Activated T-cell treated with anti-CD3 and anti-CD28 coated beads, Interleukin-2, amount 50 U/mL, for 4 hours (primary cell): Measurements from ENCODE around the gene CPNE2. TPM values are rescaled to one million over a fixed set of nuclear protein-coding genes. Genes with fewer than 3 reads are reported as not detected.
A peak's percentile ranks its signal among the peaks of the same experiment; 100 is the strongest.

Experiments used
- ATAC-seq, 2 donors: fragments of 200-7000 bp; cut with Tn5 transposase; one replicate each; pipeline ENCODE4 v1.10.0; 2021
- DNase-seq: peaks from one replicate; pipeline ENCODE4 v3.0.0-alpha.2; 2020
- H3K27me3 Mint-ChIP-seq: one replicate; pipeline ENCODE4 v1.8.0; 2021; ENCODE audit warnings: low read depth, mixed read lengths
- H3K36me3 Mint-ChIP-seq: one replicate; pipeline ENCODE4 v1.8.0; 2022; ENCODE audit warnings: mixed read lengths; ENCODE audit not compliant: insufficient read depth
- H3K4me1 Mint-ChIP-seq: one replicate; pipeline ENCODE4 v1.8.0; 2021; ENCODE audit warnings: low read depth, mixed read lengths
- H3K4me3 Mint-ChIP-seq: one replicate; pipeline ENCODE4 v1.8.0; 2021; ENCODE audit warnings: mild to moderate bottlenecking, moderate library complexity, mixed read lengths
- H3K9me3 Mint-ChIP-seq: one replicate; pipeline ENCODE4 v1.8.0; 2021; ENCODE audit warnings: mixed read lengths
- total RNA-seq, 3 donors: library from RNA; stranded (reverse); gene quantifications; one replicate each; pipeline ENCODE4 v1.2.1, GENCODE V29; 2021

CPNE2 gene
- total RNA-seq, 3 donors from 2014 or later, result 2.4 to 4.0 (median 2.9) TPM

- H3K27me3 Mint-ChIP-seq, result no peaks in the 10 kb centered on the region
- H3K4me1 Mint-ChIP-seq, result peaks cover 8% of the 10 kb centered on the region
- no peaks in the 10 kb centered on the region for H3K9me3 Mint-ChIP-seq
- ATAC-seq (no peak), DNase-seq (no peak)
- peaks cover 30% of the 10 kb centered on the region for H3K36me3 Mint-ChIP-seq
- H3K4me3 Mint-ChIP-seq, result no peak overlapping the region
These were observed 73.1 kb downstream of the CPNE2 start for GRCh38 chr16:57165483-57165882.

GRCh38 chr16:57165938-57166337 lies 73.6 kb downstream of the CPNE2 start:
- H3K4me3 Mint-ChIP-seq, result no peak overlapping the region
- no peaks in the 10 kb centered on the region for H3K9me3 Mint-ChIP-seq
- peaks cover 32% of the 10 kb centered on the region for H3K36me3 Mint-ChIP-seq
- DNase-seq (no peak), ATAC-seq (no peak)
- peaks cover 6% of the 10 kb centered on the region for H3K4me1 Mint-ChIP-seq
- H3K27me3 Mint-ChIP-seq, result no peaks in the 10 kb centered on the region

GRCh38 chr16:57166451-57166850 lies 74.1 kb downstream of the CPNE2 start:
- no peak for DNase-seq
- Mint-ChIP-seq H3K4me1 (peaks cover 6% of the 10 kb centered on the region), H3K36me3 (peaks cover 37% of the 10 kb centered on the region), H3K27me3 (no peaks in the 10 kb centered on the region), H3K4me3 (no peak overlapping the region), H3K9me3 (no peaks in the 10 kb centered on the region)
- ATAC-seq, result no peak

GRCh38 chr16:57166951-57167350 lies 74.6 kb downstream of the CPNE2 start:
- no peak overlapping the region for H3K4me3 Mint-ChIP-seq
- no peaks in the 10 kb centered on the region for H3K9me3 Mint-ChIP-seq
- no peak for DNase-seq
- no peaks in the 10 kb centered on the region for H3K27me3 Mint-ChIP-seq
- ATAC-seq, result no peak
- H3K4me1 Mint-ChIP-seq, result peaks cover 6% of the 10 kb centered on the region
- peaks cover 41% of the 10 kb centered on the region for H3K36me3 Mint-ChIP-seq

- no peak for ATAC-seq
- Mint-ChIP-seq H3K36me3 (peaks cover 45% of the 10 kb centered on the region), H3K4me3 (no peak overlapping the region), H3K4me1 (peaks cover 6% of the 10 kb centered on the region), H3K9me3 (no peaks in the 10 kb centered on the region), H3K27me3 (no peaks in the 10 kb centered on the region)
- DNase-seq, result no peak
These were observed 75.2 kb downstream of the CPNE2 start for GRCh38 chr16:57167538-57167937.

GRCh38 chr16:57167953-57168352 lies 75.6 kb downstream of the CPNE2 start:
- peak; percentile 69 to 73 for ATAC-seq
- Mint-ChIP-seq H3K4me1 (peaks cover 6% of the 10 kb centered on the region), H3K9me3 (no peaks in the 10 kb centered on the region), H3K36me3 (peaks cover 45% of the 10 kb centered on the region), H3K4me3 (no peak overlapping the region), H3K27me3 (no peaks in the 10 kb centered on the region)
- DNase-seq, result no peak

GRCh38 chr16:57169327-57169726 lies 76.9 kb downstream of the CPNE2 start:
- Mint-ChIP-seq H3K9me3 (no peaks in the 10 kb centered on the region), H3K36me3 (peaks cover 39% of the 10 kb centered on the region)

GRCh38 chr16:57172721-57173290 lies 80.4 kb downstream of the CPNE2 start:
- Mint-ChIP-seq H3K9me3 (no peaks in the 10 kb centered on the region), H3K4me3 (no peak overlapping the region), H3K27me3 (no peaks in the 10 kb centered on the region), H3K36me3 (peaks cover 30% of the 10 kb centered on the region), H3K4me1 (peaks cover 5% of the 10 kb centered on the region)
- no peak for DNase-seq
- no peak for ATAC-seq

More at GRCh38 chr16:57169327-57169726, 76.9 kb downstream of the CPNE2 start:
- Mint-ChIP-seq H3K27me3 (no peaks in the 10 kb centered on the region), H3K4me1 (peaks cover 6% of the 10 kb centered on the region), H3K4me3 (no peak overlapping the region)
- no peak for DNase-seq
- ATAC-seq, result no peak

GRCh38 chr16:57175896-57176295 lies 83.5 kb downstream of the CPNE2 start:
- Mint-ChIP-seq H3K27me3 (no peaks in the 10 kb centered on the region), H3K9me3 (no peaks in the 10 kb centered on the region), H3K36me3 (peaks cover 20% of the 10 kb centered on the region), H3K4me1 (peaks cover 1% of the 10 kb centered on the region), H3K4me3 (no peak overlapping the region)
- DNase-seq, result no peak
- ATAC-seq, result no peak

GRCh38 chr16:57178196-57178595 lies 85.8 kb downstream of the CPNE2 start:
- no peak for ATAC-seq
- H3K4me3 Mint-ChIP-seq, result no peak overlapping the region
- H3K27me3 Mint-ChIP-seq, result no peaks in the 10 kb centered on the region
- peaks cover 8% of the 10 kb centered on the region for H3K4me1 Mint-ChIP-seq
- H3K36me3 Mint-ChIP-seq, result peaks cover 6% of the 10 kb centered on the region
- no peaks in the 10 kb centered on the region for H3K9me3 Mint-ChIP-seq
- DNase-seq, result no peak

GRCh38 chr16:57178793-57179212 lies 86.4 kb downstream of the CPNE2 start:
- no peaks in the 10 kb centered on the region for H3K27me3 Mint-ChIP-seq
- H3K4me1 Mint-ChIP-seq, result peaks cover 10% of the 10 kb centered on the region
- DNase-seq (no peak), ATAC-seq (no peak)
- H3K36me3 Mint-ChIP-seq, result peaks cover 3% of the 10 kb centered on the region
- H3K4me3 Mint-ChIP-seq, result no peak overlapping the region
- no peaks in the 10 kb centered on the region for H3K9me3 Mint-ChIP-seq

GRCh38 chr16:57179215-57179828 lies 86.9 kb downstream of the CPNE2 start:
- Mint-ChIP-seq H3K36me3 (peaks cover 3% of the 10 kb centered on the region), H3K9me3 (no peaks in the 10 kb centered on the region), H3K4me1 (peaks cover 15% of the 10 kb centered on the region), H3K4me3 (no peak overlapping the region), H3K27me3 (no peaks in the 10 kb centered on the region)
- no peak for ATAC-seq
- no peak for DNase-seq

- H3K4me1 Mint-ChIP-seq, result peaks cover 37% of the 10 kb centered on the region
- DNase-seq (no peak), ATAC-seq (no peak)
- H3K9me3 Mint-ChIP-seq, result no peaks in the 10 kb centered on the region
- H3K4me3 Mint-ChIP-seq, result peak overlapping the region; percentile 98
- H3K36me3 Mint-ChIP-seq, result no peaks in the 10 kb centered on the region
- H3K27me3 Mint-ChIP-seq, result no peaks in the 10 kb centered on the region
These were observed 91.7 kb downstream of the CPNE2 start for GRCh38 chr16:57184113-57184512.

- no peaks in the 10 kb centered on the region for H3K27me3 Mint-ChIP-seq
- H3K36me3 Mint-ChIP-seq, result peaks cover 2% of the 10 kb centered on the region
- no peak for ATAC-seq
- DNase-seq, result no peak
- peak overlapping the region; percentile 98 for H3K4me3 Mint-ChIP-seq
- no peaks in the 10 kb centered on the region for H3K9me3 Mint-ChIP-seq
- peaks cover 41% of the 10 kb centered on the region for H3K4me1 Mint-ChIP-seq
These were observed 92.6 kb downstream of the CPNE2 start for GRCh38 chr16:57184887-57185445.

GRCh38 chr16:57185446-57185944 lies 93.1 kb downstream of the CPNE2 start:
- no peaks in the 10 kb centered on the region for H3K9me3 Mint-ChIP-seq
- peaks cover 41% of the 10 kb centered on the region for H3K4me1 Mint-ChIP-seq
- peak overlapping the region; percentile 98 for H3K4me3 Mint-ChIP-seq
- H3K27me3 Mint-ChIP-seq, result no peaks in the 10 kb centered on the region
- peaks cover 2% of the 10 kb centered on the region for H3K36me3 Mint-ChIP-seq
- DNase-seq, result no peak
- ATAC-seq, result peak; percentile 14 to 17
